Glutamatergic neuron (in vitro differentiated cells): Measurements from ENCODE around the gene APBA3. TPM values are rescaled to one million over a fixed set of nuclear protein-coding genes. Genes with fewer than 3 reads are reported as not detected.

Experiments
- DNase-seq: peaks from one replicate; pipeline ENCODE4 v3.0.0; 2022
- H3K27ac Mint-ChIP-seq: one replicate; pipeline ENCODE4 v1.8.0; 2020; ENCODE audit warnings: mild to moderate bottlenecking, mixed read lengths, inconsistent platforms; ENCODE audit not compliant: unreplicated experiment
- H3K27me3 Mint-ChIP-seq: one replicate; pipeline ENCODE4 v1.8.0; 2020; ENCODE audit warnings: mild to moderate bottlenecking, moderate library complexity, mixed read lengths, inconsistent platforms; ENCODE audit not compliant: unreplicated experiment
- H3K36me3 Mint-ChIP-seq: one replicate; pipeline ENCODE4 v1.8.0; 2020; ENCODE audit warnings: mild to moderate bottlenecking, mixed read lengths, inconsistent platforms; ENCODE audit not compliant: unreplicated experiment
- H3K4me1 Mint-ChIP-seq: one replicate; pipeline ENCODE4 v1.8.0; 2020; ENCODE audit warnings: mild to moderate bottlenecking, low read depth, mixed read lengths, inconsistent platforms; ENCODE audit not compliant: unreplicated experiment
- H3K4me3 Mint-ChIP-seq: one replicate; pipeline ENCODE4 v1.8.0; 2020; ENCODE audit warnings: mild to moderate bottlenecking, mixed read lengths, inconsistent platforms; ENCODE audit not compliant: unreplicated experiment
- H3K9me3 Mint-ChIP-seq: one replicate; pipeline ENCODE4 v1.8.0; 2020; ENCODE audit warnings: mild to moderate bottlenecking, moderate library complexity, mixed read lengths, inconsistent platforms; ENCODE audit not compliant: unreplicated experiment
- CTCF ChIP-seq: fragments of 200-600 bp; sonication (generic); IDR thresholded peaks from one replicate; pipeline ENCODE4 v1.5.0; 2021; ENCODE audit not compliant: partially characterized antibody, unreplicated experiment
- total RNA-seq: library from RNA; stranded (reverse); fragmentation: NEBNext Ultra II Directional; extraction: Animal tissue kit (Norgen Biotek cat#: 25700); gene quantifications from one replicate; pipeline ENCODE4 v1.2.1, GENCODE V29; 2021; ENCODE audit not compliant: unreplicated experiment

Gene APBA3
- total RNA-seq, 1 donor from 2014 or later, result 23.3 TPM

- Mint-ChIP-seq H3K27me3 (peaks cover 5% of the 10 kb centered on the region), H3K36me3 (no peaks in the 10 kb centered on the region), H3K27ac (no peak overlapping the region), H3K4me1 (no peaks in the 10 kb centered on the region), H3K4me3 (no peak overlapping the region), H3K9me3 (peaks cover 2% of the 10 kb centered on the region)
- no peak for TF ChIP-seq CTCF
- no peak for DNase-seq
These were observed 41.1 kb downstream of the APBA3 start for GRCh38 chr19:3720349-3720917.

- no peak overlapping the region for H3K4me3 Mint-ChIP-seq
- H3K27ac Mint-ChIP-seq, result no peak overlapping the region
- TF ChIP-seq CTCF, result no peak
- H3K27me3 Mint-ChIP-seq, result peaks cover 5% of the 10 kb centered on the region
- peaks cover 4% of the 10 kb centered on the region for H3K9me3 Mint-ChIP-seq
- H3K36me3 Mint-ChIP-seq, result no peaks in the 10 kb centered on the region
- H3K4me1 Mint-ChIP-seq, result no peaks in the 10 kb centered on the region
- DNase-seq, result no peak
These were observed 41.6 kb downstream of the APBA3 start for GRCh38 chr19:3719868-3720267.

- no peak for DNase-seq
- H3K9me3 Mint-ChIP-seq, result peaks cover 3% of the 10 kb centered on the region
- H3K4me3 Mint-ChIP-seq, result no peak overlapping the region
- H3K4me1 Mint-ChIP-seq, result no peaks in the 10 kb centered on the region
- no peaks in the 10 kb centered on the region for H3K36me3 Mint-ChIP-seq
- no peak overlapping the region for H3K27ac Mint-ChIP-seq
- peaks cover 4% of the 10 kb centered on the region for H3K27me3 Mint-ChIP-seq
- TF ChIP-seq CTCF, result no peak
These were observed 45.3 kb downstream of the APBA3 start for GRCh38 chr19:3716147-3716668.

GRCh38 chr19:3712663-3713611, 48.6 kb downstream of the APBA3 start:
- Mint-ChIP-seq H3K36me3 (no peaks in the 10 kb centered on the region), H3K4me1 (no peaks in the 10 kb centered on the region), H3K9me3 (peaks cover 3% of the 10 kb centered on the region), H3K27ac (no peak overlapping the region), H3K27me3 (peaks cover 2% of the 10 kb centered on the region), H3K4me3 (no peak overlapping the region)
- no peak for DNase-seq
- no peak for TF ChIP-seq CTCF
